PC-3 (cell line): ENCODE results near the gene GULP1.

Experiments
- EZH2 ChIP-seq: fragments of 300-600 bp; sonication (generic); IDR thresholded peaks from one replicate; pipeline ENCODE4 v1.6.1; 2017; ENCODE audit warnings: antibody characterized with exemption, mild to moderate bottlenecking, low read length; ENCODE audit not compliant: unreplicated experiment
- EZH2phosphoT487 ChIP-seq: fragments of 300-600 bp; sonication (generic); IDR thresholded peaks from 2 replicates; pipeline ENCODE4 v1.6.1; 2018; ENCODE audit warnings: mild to moderate bottlenecking, antibody characterized with exemption, low read length, borderline replicate concordance
- TF ChIP-seq, protein P1 (sequence below): fragments of 300-600 bp; sonication (generic); conservative IDR thresholded peaks from 2 replicates; pipeline ENCODE4 v1.5.1; 2017; ENCODE audit warnings: antibody characterized with exemption, low read depth, mild to moderate bottlenecking, low read length

DNA sequence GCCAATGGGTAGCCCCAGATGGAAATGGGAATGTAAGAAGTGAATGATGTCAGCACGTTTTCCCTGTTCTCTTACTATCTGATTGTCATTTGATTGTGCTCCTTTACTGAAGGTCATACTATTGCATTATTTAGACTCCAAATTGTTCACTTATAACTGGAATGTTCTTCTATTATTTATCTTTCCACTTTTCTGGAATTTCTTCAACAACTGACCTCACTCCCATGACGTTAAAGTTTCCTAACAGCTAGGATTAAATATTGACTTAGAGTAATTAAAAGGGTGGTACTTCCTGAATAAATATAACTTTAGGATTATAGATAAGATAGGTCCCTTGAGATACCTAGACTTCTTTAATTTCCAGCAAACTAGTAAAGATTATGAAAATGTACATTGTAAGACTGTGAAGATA is 10.9 kb upstream of the GULP1 start:
- TF ChIP-seq, protein P1, sequence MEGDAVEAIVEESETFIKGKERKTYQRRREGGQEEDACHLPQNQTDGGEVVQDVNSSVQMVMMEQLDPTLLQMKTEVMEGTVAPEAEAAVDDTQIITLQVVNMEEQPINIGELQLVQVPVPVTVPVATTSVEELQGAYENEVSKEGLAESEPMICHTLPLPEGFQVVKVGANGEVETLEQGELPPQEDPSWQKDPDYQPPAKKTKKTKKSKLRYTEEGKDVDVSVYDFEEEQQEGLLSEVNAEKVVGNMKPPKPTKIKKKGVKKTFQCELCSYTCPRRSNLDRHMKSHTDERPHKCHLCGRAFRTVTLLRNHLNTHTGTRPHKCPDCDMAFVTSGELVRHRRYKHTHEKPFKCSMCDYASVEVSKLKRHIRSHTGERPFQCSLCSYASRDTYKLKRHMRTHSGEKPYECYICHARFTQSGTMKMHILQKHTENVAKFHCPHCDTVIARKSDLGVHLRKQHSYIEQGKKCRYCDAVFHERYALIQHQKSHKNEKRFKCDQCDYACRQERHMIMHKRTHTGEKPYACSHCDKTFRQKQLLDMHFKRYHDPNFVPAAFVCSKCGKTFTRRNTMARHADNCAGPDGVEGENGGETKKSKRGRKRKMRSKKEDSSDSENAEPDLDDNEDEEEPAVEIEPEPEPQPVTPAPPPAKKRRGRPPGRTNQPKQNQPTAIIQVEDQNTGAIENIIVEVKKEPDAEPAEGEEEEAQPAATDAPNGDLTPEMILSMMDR = no peak
- TF ChIP-seq EZH2phosphoT487 (no peak), EZH2 (no peak)
